HL-60 (cell line): Measurements from ENCODE around the gene KAZN.

Experiments
- GABPA ChIP-seq: IDR thresholded peaks from 2 replicates; pipeline ENCODE4 v1.6.1; 2012; ENCODE audit warnings: low read depth
- POLR2AphosphoS5 ChIP-seq: IDR thresholded peaks from 2 replicates; pipeline ENCODE4 v1.6.1; 2012; ENCODE audit warnings: low read depth
- TF ChIP-seq, protein P1 (sequence below): IDR thresholded peaks from one replicate; pipeline ENCODE4 v1.5.1; 2011; ENCODE audit warnings: low read length, control low read depth, inconsistent platforms; ENCODE audit not compliant: insufficient read depth

DNA sequence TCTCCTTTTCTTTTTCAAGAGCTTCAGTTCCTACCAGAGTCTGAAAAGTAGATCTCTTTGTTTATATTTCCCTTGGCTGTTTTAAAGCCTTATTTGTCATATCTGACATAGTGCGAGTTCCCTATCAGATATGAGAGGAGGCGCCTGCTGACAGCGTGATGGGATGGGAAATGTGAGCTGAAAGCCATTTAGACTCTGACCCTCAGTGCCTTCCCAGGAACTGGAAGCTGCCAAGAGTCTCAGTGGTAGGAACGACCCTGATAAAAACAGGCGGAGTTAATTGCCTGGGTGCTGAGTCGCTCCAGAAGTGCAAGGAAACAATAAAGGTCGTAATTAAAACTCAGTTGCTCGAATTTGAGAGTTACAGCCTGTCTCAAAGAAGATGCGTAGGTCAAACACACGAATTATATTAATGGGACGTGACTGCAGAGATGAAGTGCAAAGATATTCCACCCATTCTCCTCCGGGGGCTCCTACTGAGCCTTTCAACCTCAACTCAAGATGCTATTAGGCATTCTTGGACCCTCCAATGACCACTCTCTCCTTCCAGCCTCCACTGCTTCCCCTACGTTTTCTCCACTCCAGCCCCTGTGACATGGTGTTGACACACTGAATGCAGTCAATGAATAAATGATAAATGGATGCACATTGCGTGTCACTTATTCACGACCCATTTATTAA is 84.6 kb downstream of the KAZN start:
- TF ChIP-seq, protein P1, sequence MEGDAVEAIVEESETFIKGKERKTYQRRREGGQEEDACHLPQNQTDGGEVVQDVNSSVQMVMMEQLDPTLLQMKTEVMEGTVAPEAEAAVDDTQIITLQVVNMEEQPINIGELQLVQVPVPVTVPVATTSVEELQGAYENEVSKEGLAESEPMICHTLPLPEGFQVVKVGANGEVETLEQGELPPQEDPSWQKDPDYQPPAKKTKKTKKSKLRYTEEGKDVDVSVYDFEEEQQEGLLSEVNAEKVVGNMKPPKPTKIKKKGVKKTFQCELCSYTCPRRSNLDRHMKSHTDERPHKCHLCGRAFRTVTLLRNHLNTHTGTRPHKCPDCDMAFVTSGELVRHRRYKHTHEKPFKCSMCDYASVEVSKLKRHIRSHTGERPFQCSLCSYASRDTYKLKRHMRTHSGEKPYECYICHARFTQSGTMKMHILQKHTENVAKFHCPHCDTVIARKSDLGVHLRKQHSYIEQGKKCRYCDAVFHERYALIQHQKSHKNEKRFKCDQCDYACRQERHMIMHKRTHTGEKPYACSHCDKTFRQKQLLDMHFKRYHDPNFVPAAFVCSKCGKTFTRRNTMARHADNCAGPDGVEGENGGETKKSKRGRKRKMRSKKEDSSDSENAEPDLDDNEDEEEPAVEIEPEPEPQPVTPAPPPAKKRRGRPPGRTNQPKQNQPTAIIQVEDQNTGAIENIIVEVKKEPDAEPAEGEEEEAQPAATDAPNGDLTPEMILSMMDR: no peak
- TF ChIP-seq POLR2AphosphoS5 (no peak), GABPA (no peak)
